K562 (cell line): Measurements from ENCODE around the gene SYVN1. TPM values are rescaled to one million over a fixed set of nuclear protein-coding genes. Genes with fewer than 3 reads are reported as not detected.

Experiments used
- ETV6 ChIP-seq, 3 experiments: fragments of 150-350 bp in 1 of 3; sonication (generic) in 1 of 3; formaldehyde crosslinking in 1 of 3; IDR thresholded peaks; 2 replicates each; pipeline versions ENCODE4 v1.6.1 to v1.8.0; 2014 to 2022; ENCODE audit warnings: borderline replicate concordance in 2 of 3, low read depth in 2 of 3, antibody characterized with exemption in 1 of 3, low read length in 1 of 3, mild to moderate bottlenecking in 1 of 3, missing genetic modification reagents in 1 of 3
- FUS ChIP-seq: fragments of 200-400 bp; formaldehyde crosslinking; optimal IDR thresholded peaks from 2 replicates; pipeline ENCODE3; 2017; ENCODE audit warnings: low read depth, low read length
- LARP7 ChIP-seq: fragments of 450-650 bp; IDR thresholded peaks from 2 replicates; pipeline ENCODE4 v1.6.1; 2016
- ZBTB1 ChIP-seq: sonication (generic); formaldehyde crosslinking; IDR thresholded peaks from 2 replicates; pipeline ENCODE4 v1.8.1; 2023; ENCODE audit warnings: missing genetic modification reagents, low read depth, mild to moderate bottlenecking, borderline replicate concordance
- polyA plus RNA-seq, 8 experiments: library from polyadenylated mRNA; depleted of rRNA in 4 of 8; stranded (reverse) in 5 of 8; unstranded in 3 of 8; fragments of >200 nt; fragmentation: Nextera tagmentation in 2 of 8; fragmentation: Illumina TruSeq in 1 of 8; extraction: Ambion mirVana in 2 of 8; extraction: Trizol in 1 of 8; gene quantifications; 2 replicates each; pipeline versions ENCODE4 v1.2.1 to v1.2.3, GENCODE V29; 2011 to 2014; ENCODE audit warnings: inconsistent platforms in 1 of 8, missing spikeins in 1 of 8
- total RNA-seq, 7 experiments: library from RNA; depleted of rRNA in 6 of 7; stranded (reverse); fragments of >200 nt in 6 of 7; fragmentation: Illumina TruSeq in 2 of 7; extraction: Trizol in 2 of 7; gene quantifications; 2 replicates each; pipeline versions ENCODE4 v1.2.1 to v1.2.3, GENCODE V29; 2011 to 2021; ENCODE audit warnings: low replicate concordance in 1 of 7
- TF ChIP-seq, protein P1 (sequence below): fragments of 250-450 bp; sonication (Bioruptor Pico); IDR thresholded peaks from 2 replicates; pipeline ENCODE4 v1.4.0; 2020
- TF ChIP-seq, protein P2 (sequence below), 2 experiments: fragments of 450-650 bp; IDR thresholded peaks; 2 replicates each; pipeline ENCODE4 v1.6.1; 2018; ENCODE audit warnings: mild to moderate bottlenecking in 2 of 2, low read depth in 1 of 2; ENCODE audit not compliant: partially characterized antibody in 2 of 2
- TF ChIP-seq, protein P3 (sequence below), 2 experiments: IDR thresholded peaks in 1 of 2; conservative IDR thresholded peaks in 1 of 2; 2 replicates each; pipeline ENCODE4 v1.6.1; 2016; ENCODE audit warnings: low read depth in 2 of 2, mild to moderate bottlenecking in 1 of 2, missing compliant biosample characterization in 1 of 2, missing genetic modification characterization in 1 of 2, moderate library complexity in 1 of 2
- TF ChIP-seq, protein P4 (sequence below): fragments of 200-400 bp; formaldehyde crosslinking; IDR thresholded peaks from 2 replicates; pipeline ENCODE4 v1.6.1; 2017; ENCODE audit warnings: mild to moderate bottlenecking, low read depth, low read length, moderate library complexity
- TF ChIP-seq, protein P5 (sequence below): sonication (generic); formaldehyde crosslinking; IDR thresholded peaks from 2 replicates; pipeline ENCODE4 v1.8.0; 2023; ENCODE audit warnings: mild to moderate bottlenecking, missing genetic modification reagents

SYVN1 gene
- total and polyA plus RNA-seq, 9 of the 15 experiments (the other 6 are each of a cell fraction or from before 2014, with no cell fraction given), result 0.41 to 47.4 (median 9.9) TPM

DNA sequence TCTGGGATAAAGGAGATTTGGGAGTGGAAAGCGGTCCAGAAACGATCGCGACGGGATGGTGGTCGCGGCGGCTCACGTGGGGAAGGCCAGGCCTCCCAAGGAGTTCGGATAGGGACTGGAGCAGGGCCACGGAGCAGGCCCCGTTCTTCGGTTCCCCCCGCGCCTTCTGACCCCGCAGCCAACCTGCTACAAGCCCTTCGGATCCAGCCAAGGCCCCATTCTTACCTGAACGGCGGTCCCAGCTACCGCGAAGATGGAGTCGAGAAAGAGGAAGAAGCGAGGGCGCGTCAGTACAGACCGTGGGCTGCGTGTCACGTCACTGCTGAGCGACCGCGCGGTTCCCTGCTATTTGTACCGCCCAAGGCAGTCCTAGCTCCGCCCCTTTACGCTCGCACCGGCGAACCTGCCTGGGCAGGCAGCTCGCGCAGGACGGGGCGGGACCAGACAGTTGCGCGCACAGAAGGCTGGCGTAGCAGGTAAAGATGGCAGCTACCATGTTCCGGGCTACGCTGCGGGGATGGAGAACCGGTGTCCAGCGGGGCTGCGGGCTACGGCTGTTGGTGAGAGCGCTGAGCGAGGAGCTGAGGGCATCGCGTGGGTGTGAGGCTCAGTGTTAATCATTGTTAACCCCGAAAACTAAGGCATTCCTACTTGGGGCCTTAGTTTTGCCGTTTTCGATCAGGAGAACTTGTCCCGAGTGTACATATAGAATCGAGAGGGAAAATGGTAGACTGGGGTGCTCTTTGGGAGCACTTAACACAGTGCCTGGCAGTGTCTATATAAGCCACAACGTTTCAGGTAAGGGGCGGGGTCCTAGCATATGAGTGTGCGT lies 12.2 kb downstream of the SYVN1 start, which contains the start of the genes FAU and MRPL49 (continued):
- TF ChIP-seq, protein P1, sequence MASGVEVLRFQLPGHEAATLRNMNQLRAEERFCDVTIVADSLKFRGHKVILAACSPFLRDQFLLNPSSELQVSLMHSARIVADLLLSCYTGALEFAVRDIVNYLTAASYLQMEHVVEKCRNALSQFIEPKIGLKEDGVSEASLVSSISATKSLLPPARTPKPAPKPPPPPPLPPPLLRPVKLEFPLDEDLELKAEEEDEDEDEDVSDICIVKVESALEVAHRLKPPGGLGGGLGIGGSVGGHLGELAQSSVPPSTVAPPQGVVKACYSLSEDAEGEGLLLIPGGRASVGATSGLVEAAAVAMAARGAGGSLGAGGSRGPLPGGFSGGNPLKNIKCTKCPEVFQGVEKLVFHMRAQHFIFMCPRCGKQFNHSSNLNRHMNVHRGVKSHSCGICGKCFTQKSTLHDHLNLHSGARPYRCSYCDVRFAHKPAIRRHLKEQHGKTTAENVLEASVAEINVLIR, result peak; percentile 95
- TF ChIP-seq, protein P2, sequence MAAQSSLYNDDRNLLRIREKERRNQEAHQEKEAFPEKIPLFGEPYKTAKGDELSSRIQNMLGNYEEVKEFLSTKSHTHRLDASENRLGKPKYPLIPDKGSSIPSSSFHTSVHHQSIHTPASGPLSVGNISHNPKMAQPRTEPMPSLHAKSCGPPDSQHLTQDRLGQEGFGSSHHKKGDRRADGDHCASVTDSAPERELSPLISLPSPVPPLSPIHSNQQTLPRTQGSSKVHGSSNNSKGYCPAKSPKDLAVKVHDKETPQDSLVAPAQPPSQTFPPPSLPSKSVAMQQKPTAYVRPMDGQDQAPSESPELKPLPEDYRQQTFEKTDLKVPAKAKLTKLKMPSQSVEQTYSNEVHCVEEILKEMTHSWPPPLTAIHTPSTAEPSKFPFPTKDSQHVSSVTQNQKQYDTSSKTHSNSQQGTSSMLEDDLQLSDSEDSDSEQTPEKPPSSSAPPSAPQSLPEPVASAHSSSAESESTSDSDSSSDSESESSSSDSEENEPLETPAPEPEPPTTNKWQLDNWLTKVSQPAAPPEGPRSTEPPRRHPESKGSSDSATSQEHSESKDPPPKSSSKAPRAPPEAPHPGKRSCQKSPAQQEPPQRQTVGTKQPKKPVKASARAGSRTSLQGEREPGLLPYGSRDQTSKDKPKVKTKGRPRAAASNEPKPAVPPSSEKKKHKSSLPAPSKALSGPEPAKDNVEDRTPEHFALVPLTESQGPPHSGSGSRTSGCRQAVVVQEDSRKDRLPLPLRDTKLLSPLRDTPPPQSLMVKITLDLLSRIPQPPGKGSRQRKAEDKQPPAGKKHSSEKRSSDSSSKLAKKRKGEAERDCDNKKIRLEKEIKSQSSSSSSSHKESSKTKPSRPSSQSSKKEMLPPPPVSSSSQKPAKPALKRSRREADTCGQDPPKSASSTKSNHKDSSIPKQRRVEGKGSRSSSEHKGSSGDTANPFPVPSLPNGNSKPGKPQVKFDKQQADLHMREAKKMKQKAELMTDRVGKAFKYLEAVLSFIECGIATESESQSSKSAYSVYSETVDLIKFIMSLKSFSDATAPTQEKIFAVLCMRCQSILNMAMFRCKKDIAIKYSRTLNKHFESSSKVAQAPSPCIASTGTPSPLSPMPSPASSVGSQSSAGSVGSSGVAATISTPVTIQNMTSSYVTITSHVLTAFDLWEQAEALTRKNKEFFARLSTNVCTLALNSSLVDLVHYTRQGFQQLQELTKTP (IDR thresholded peaks at IDR 0.05; ENCODE audit: low read depth in 1 of 2, partially characterized antibody in 2 of 2), result peak in 1 of 2 experiments; percentile 18
- no peak for TF ChIP-seq ETV6 (IDR thresholded peaks at IDR 0.05; ENCODE audit: borderline replicate concordance in 1 of 2, low read depth in 2 of 2, low read length in 1 of 2)
- TF ChIP-seq ETV6 (CRISPR knock-in tag; IDR thresholded peaks at IDR 0.05; ENCODE audit: borderline replicate concordance), result no peak
- no peak for TF ChIP-seq ZBTB1 (CRISPR knock-in tag)
- TF ChIP-seq LARP7, result peak; percentile 83
- TF ChIP-seq, protein P3, sequence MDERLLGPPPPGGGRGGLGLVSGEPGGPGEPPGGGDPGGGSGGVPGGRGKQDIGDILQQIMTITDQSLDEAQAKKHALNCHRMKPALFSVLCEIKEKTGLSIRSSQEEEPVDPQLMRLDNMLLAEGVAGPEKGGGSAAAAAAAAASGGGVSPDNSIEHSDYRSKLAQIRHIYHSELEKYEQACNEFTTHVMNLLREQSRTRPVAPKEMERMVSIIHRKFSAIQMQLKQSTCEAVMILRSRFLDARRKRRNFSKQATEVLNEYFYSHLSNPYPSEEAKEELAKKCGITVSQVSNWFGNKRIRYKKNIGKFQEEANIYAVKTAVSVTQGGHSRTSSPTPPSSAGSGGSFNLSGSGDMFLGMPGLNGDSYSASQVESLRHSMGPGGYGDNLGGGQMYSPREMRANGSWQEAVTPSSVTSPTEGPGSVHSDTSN (CRISPR knock-in tag; IDR thresholded peaks at IDR 0.05; ENCODE audit: low read depth), result no peak
- TF ChIP-seq, protein P3 (tag; conservative IDR thresholded peaks at IDR 0.05; ENCODE audit: low read depth), result no peak
- TF ChIP-seq, protein P4, sequence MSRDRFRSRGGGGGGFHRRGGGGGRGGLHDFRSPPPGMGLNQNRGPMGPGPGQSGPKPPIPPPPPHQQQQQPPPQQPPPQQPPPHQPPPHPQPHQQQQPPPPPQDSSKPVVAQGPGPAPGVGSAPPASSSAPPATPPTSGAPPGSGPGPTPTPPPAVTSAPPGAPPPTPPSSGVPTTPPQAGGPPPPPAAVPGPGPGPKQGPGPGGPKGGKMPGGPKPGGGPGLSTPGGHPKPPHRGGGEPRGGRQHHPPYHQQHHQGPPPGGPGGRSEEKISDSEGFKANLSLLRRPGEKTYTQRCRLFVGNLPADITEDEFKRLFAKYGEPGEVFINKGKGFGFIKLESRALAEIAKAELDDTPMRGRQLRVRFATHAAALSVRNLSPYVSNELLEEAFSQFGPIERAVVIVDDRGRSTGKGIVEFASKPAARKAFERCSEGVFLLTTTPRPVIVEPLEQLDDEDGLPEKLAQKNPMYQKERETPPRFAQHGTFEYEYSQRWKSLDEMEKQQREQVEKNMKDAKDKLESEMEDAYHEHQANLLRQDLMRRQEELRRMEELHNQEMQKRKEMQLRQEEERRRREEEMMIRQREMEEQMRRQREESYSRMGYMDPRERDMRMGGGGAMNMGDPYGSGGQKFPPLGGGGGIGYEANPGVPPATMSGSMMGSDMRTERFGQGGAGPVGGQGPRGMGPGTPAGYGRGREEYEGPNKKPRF, result no peak
- no peak for TF ChIP-seq FUS
- TF ChIP-seq, protein P5, sequence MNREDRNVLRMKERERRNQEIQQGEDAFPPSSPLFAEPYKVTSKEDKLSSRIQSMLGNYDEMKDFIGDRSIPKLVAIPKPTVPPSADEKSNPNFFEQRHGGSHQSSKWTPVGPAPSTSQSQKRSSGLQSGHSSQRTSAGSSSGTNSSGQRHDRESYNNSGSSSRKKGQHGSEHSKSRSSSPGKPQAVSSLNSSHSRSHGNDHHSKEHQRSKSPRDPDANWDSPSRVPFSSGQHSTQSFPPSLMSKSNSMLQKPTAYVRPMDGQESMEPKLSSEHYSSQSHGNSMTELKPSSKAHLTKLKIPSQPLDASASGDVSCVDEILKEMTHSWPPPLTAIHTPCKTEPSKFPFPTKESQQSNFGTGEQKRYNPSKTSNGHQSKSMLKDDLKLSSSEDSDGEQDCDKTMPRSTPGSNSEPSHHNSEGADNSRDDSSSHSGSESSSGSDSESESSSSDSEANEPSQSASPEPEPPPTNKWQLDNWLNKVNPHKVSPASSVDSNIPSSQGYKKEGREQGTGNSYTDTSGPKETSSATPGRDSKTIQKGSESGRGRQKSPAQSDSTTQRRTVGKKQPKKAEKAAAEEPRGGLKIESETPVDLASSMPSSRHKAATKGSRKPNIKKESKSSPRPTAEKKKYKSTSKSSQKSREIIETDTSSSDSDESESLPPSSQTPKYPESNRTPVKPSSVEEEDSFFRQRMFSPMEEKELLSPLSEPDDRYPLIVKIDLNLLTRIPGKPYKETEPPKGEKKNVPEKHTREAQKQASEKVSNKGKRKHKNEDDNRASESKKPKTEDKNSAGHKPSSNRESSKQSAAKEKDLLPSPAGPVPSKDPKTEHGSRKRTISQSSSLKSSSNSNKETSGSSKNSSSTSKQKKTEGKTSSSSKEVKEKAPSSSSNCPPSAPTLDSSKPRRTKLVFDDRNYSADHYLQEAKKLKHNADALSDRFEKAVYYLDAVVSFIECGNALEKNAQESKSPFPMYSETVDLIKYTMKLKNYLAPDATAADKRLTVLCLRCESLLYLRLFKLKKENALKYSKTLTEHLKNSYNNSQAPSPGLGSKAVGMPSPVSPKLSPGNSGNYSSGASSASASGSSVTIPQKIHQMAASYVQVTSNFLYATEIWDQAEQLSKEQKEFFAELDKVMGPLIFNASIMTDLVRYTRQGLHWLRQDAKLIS (CRISPR knock-in tag), result peak; percentile 58
